GM10248 (cell line): ENCODE data around the gene FADS6.

ENCODE experiments used
- CTCF ChIA-PET: fragments of 300-600 bp; sonication (Branson Sonifier 250); formaldehyde crosslinking; extraction: SDS; loops from one replicate; lab custom pipeline; 2021; ENCODE audit warnings: antibody characterized with exemption; lab: Yijun Ruan, JAX
- POLR2A ChIA-PET: fragments of 350-650 bp; sonication (Branson Sonifier 250); formaldehyde crosslinking; extraction: SDS; loops from one replicate; lab custom pipeline; 2020; ENCODE audit warnings: antibody characterized with exemption; lab: Yijun Ruan, JAX
- DNase-seq: peaks from one replicate; pipeline ENCODE4 v3.0.0; 2012; ENCODE audit errors: extremely low spot score
- CTCF ChIP-seq: IDR thresholded peaks from 2 replicates; pipeline ENCODE4 v1.5.1; 2012; ENCODE audit warnings: mild to moderate bottlenecking, low read depth; ENCODE audit errors: extremely low read depth, missing control alignments, control extremely low read depth

The FADS6 gene

DNA sequence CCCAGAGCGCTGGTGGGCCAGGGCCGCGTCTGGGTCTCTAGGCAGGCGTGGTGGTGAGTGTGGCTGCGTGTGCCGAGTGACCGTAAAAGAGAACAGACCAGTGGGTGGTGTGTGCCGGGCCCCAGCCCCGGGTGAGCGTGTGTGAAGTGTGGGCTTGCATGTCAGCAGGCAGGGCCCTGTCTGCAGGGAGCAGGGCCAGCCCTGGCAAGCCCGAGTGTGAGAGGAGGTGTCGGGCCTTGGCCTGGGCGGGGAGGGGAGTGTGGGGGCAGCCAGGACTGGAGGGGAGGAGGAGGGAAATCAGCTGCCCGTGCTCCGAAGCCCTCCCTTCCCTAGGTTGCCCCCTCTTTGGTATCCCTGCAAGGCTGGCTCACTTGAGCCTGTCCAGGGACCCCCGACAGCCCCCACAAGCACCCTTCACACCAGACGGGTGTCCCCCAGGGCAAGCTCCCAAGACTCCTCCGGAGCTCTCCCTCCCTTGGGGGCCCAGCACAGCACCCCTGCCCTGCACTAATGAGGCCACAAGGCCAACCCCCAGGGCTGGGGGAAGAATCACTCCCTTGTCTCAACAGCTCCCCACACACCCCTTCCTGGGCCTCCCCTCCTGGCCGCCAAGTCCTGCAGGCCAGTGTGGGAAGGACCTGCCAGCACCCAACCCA is 27.7 kb upstream of the FADS6 start:
- DNase-seq: no peak
- ChIA-PET POLR2A (no interaction called here), CTCF (interaction anchor here (0.7 to 17.8 kb wide), 5 partner anchors 37 to 280 kb away, joined by 3 to 390 read pairs (median 3); partner anchors contain the start of gene MRPL58)
- no peak for TF ChIP-seq CTCF

DNA sequence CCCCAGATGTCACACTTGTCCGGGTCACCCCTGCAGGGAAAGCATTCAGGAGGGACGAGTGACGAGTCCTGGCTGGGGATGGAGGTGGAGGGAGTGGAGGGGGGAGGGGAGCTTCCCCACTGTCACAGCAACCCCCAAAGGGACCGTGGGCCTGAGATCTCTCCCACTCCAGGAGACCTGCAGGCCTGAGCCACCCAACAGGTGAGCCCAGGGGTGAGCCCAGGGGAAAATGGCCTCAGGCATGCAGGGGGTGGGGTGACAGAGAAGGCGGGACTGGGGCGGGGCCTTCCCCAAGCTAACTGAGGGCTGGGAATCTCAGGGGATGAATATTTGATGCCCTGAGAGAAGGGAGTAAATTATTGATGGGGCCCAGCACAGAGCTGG is 27.2 kb upstream of the FADS6 start:
- no peak for DNase-seq
- CTCF ChIA-PET: interaction anchor here (0.7 to 17.8 kb wide), 3 partner anchors 38 to 92 kb away, joined by 3 to 390 read pairs (median 7); partner anchors contain the start of gene MRPL58
- POLR2A ChIA-PET: no interaction called here
- TF ChIP-seq CTCF: no peak

DNA sequence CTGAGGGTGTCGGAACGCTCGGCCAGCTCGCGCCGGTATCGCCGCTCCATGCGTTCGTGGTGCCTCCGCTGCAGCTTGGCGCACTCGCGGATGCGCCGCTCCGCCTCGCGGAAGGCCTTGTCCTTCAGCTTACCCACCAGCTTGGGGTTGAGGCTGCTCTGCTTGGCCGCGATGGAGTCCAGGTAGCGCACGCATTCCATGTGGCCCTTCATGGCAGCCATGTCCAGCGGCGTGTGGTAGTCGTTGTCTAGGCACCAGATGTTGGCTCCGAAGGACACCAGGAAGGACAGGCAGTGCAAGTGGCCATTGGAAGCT is 26.8 kb upstream of the FADS6 start:
- no peak for TF ChIP-seq CTCF
- DNase-seq: no peak
- POLR2A ChIA-PET: no interaction called here
- CTCF ChIA-PET: interaction anchor here (1.8 to 17.8 kb wide), 3 partner anchors 38 to 210 kb away, joined by 4 to 390 read pairs (median 7); partner anchors contain the start of gene MRPL58

DNA sequence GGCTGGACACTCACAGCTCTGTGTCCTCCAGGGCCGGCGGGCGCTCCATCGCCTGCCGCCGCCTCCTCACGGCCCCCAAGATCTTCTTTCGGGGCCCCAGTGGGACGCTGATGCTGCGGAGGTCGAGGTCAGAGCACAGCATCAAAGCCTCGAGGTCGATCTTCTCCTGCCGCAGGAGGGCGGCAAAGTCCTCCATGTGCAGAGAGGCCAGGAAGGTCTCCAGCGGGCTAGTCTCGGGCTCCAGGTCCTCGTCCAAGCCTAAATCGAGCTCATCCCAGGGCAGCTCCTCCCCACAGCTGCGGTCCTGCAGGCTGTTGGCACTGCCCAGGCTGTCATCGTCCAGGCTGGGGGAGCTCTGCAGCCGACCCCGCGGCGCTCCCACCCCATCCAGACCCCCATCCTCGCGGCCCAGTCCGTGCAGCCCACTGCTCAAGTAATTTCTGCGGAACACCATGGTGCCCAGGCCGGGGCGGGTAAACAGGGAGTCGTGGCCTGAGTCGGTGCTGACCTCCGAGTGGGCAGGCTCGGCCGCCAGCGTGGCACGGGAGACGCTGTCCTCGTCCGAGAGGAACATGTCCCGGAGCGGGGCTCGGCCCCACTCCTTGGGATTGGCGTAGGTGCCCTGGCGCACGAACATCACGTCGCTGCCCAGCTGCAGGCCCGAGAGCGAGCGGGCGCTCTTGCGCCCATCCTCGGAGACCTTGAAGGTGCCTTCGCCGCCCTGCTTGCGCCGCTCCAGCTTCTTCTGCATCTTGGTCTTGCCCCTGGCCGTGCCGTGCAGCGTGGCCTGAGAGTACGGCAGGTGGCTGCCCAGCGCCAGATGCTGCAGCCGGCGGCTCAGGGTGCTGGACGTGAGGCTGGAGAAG is 26.2 kb upstream of the FADS6 start:
- POLR2A ChIA-PET: no interaction called here
- DNase-seq: peak; percentile 76
- TF ChIP-seq CTCF: peak; percentile 56
- CTCF ChIA-PET: interaction anchor here (0.7 to 17.8 kb wide), 6 partner anchors 29 to 211 kb away, joined by 3 to 390 read pairs (median 4); partner anchors contain the start of gene MRPL58

- no peak for TF ChIP-seq CTCF
- CTCF ChIA-PET: interaction anchor here (0.9 to 17.8 kb wide), 4 partner anchors 30 to 212 kb away, joined by 3 to 390 read pairs (median 4); no protein-coding TSS in a partner anchor
- POLR2A ChIA-PET: no interaction called here
- no peak for DNase-seq
These were observed 25.5 kb upstream of the FADS6 start for GRCh38 chr17:74918906-74919305.

- no peak for TF ChIP-seq CTCF
- CTCF ChIA-PET: interaction anchor here (5.0 kb wide), 1 partner anchor 44 kb away, joined by 32 read pairs; no protein-coding TSS in a partner anchor
- POLR2A ChIA-PET: no interaction called here
- DNase-seq: no peak
These were observed 24.0 kb upstream of the FADS6 start for GRCh38 chr17:74917430-74917829.
